ENCODE data around the gene PALM.

PALM gene

GRCh38 chr19:796692-797527, 88.2 kb downstream of the PALM start, which contains the start of gene PTBP1 (continued):
- TF ChIP-seq SNAI2 (CRISPR knock-in tag; IDR thresholded peaks at IDR 0.05) = peak; percentile 33; the same call in 1 of the 2 replicates
- TF ChIP-seq TOX (CRISPR knock-in tag; IDR thresholded peaks at IDR 0.05; ENCODE audit: borderline replicate concordance) = no peak

All from SK-N-SH treated with all-trans-retinoic acid at 6 μM for 48 hours (cell line).